ENCODE measurements around the gene PSMC5. TPM values are rescaled to one million over a fixed set of nuclear protein-coding genes. Genes with fewer than 3 reads are reported as not detected.

The PSMC5 gene
- total and polyA plus RNA-seq, 2 donors (not counting 3 experiments of a cell fraction or from before 2014, with no cell fraction given): 179 to 236 TPM

Other genes starting within 250 kb of the PSMC5 start
- 26.1 and 31.7 TPM in 2 replicates for gene TACO1, start 226.5 kb upstream of the PSMC5 start, total RNA-seq
- gene TACO1, start 226.5 kb upstream of the PSMC5 start, polyA plus RNA-seq: 23.9 and 24.7 TPM in 2 replicates
- 81.0 and 91.4 TPM in 2 replicates for gene MAP3K3, start 205.0 kb upstream of the PSMC5 start, total RNA-seq
- gene MAP3K3, start 205.0 kb upstream of the PSMC5 start, polyA plus RNA-seq: 47.4 and 56.6 TPM in 2 replicates
- 69.0 TPM in 2 replicates for gene LIMD2, start 127.3 kb upstream of the PSMC5 start, total RNA-seq
- 83.9 and 99.9 TPM in 2 replicates for gene LIMD2, start 127.3 kb upstream of the PSMC5 start, polyA plus RNA-seq
- 47.0 and 49.6 TPM in 2 replicates for gene STRADA, start 85.6 kb upstream of the PSMC5 start, total RNA-seq
- 53.6 and 55.1 TPM in 2 replicates for gene STRADA, start 85.6 kb upstream of the PSMC5 start, polyA plus RNA-seq
- gene CCDC47, start 53.8 kb upstream of the PSMC5 start, total RNA-seq: 73.9 and 76.5 TPM in 2 replicates
- gene CCDC47, start 53.8 kb upstream of the PSMC5 start, polyA plus RNA-seq: 13.7 and 21.7 TPM in 2 replicates
- 111 and 124 TPM in 2 replicates for gene DDX42, start 53.3 kb upstream of the PSMC5 start, total RNA-seq
- 36.8 and 48.1 TPM in 2 replicates for gene DDX42, start 53.3 kb upstream of the PSMC5 start, polyA plus RNA-seq
- 50.2 and 60.2 TPM in 2 replicates for gene FTSJ3, start 232 bp downstream of the PSMC5 start, total RNA-seq
- 27.3 and 42.1 TPM in 2 replicates for gene FTSJ3, start 232 bp downstream of the PSMC5 start, polyA plus RNA-seq
- 50.3 and 51.2 TPM in 2 replicates for gene SMARCD2, start 15.3 kb downstream of the PSMC5 start, total RNA-seq
- 55.7 and 62.8 TPM in 2 replicates for gene SMARCD2, start 15.3 kb downstream of the PSMC5 start, polyA plus RNA-seq
- gene CSH2, start 46.2 kb downstream of the PSMC5 start, total RNA-seq: not detected in 2 replicates
- gene CSH2, start 46.2 kb downstream of the PSMC5 start, polyA plus RNA-seq: not detected in 2 replicates
- not detected in 2 replicates for gene GH2, start 54.5 kb downstream of the PSMC5 start, total RNA-seq
- not detected in 2 replicates for gene GH2, start 54.5 kb downstream of the PSMC5 start, polyA plus RNA-seq
- gene CSH1, start 69.1 kb downstream of the PSMC5 start, total RNA-seq: not detected in 2 replicates
- gene CSH1, start 69.1 kb downstream of the PSMC5 start, polyA plus RNA-seq: not detected in 2 replicates
- not detected in 2 replicates for gene CSHL1, start 83.8 kb downstream of the PSMC5 start, total RNA-seq
- gene CSHL1, start 83.8 kb downstream of the PSMC5 start, polyA plus RNA-seq: not detected in 2 replicates
- gene GH1, start 91.4 kb downstream of the PSMC5 start, total RNA-seq: not detected in 2 replicates
- not detected in 2 replicates for gene GH1, start 91.4 kb downstream of the PSMC5 start, polyA plus RNA-seq
- gene CD79B, start 104.9 kb downstream of the PSMC5 start, total RNA-seq: 0.60 and 2.1 TPM in 2 replicates
- gene CD79B, start 104.9 kb downstream of the PSMC5 start, polyA plus RNA-seq: 2.2 and 3.9 TPM in 2 replicates
- 0.40 TPM in 1 of 2 replicates, not detected in the other for gene SCN4A, start 145.5 kb downstream of the PSMC5 start, total RNA-seq
- 0.01 and 0.02 TPM in 2 replicates for gene SCN4A, start 145.5 kb downstream of the PSMC5 start, polyA plus RNA-seq
- gene PRR29, start 170.9 kb downstream of the PSMC5 start, total RNA-seq: 0.78 and 1.2 TPM in 2 replicates
- gene PRR29, start 170.9 kb downstream of the PSMC5 start, polyA plus RNA-seq: 0.39 and 0.60 TPM in 2 replicates
- 514 and 586 TPM in 2 replicates for gene ICAM2, start 193.2 kb downstream of the PSMC5 start, total RNA-seq
- gene ICAM2, start 193.2 kb downstream of the PSMC5 start, polyA plus RNA-seq: 2,377 and 2,759 TPM in 2 replicates